ENCODE results near the gene PARD3. TPM values are rescaled to one million over a fixed set of nuclear protein-coding genes. Genes with fewer than 3 reads are reported as not detected.

The PARD3 gene
- total and polyA plus RNA-seq, 2 experiments from 2014 or later: 47.2 to 59.7 TPM

GRCh38 chr10:34565934-34566333 is 249.2 kb downstream of the PARD3 start:
- H3K9me3 ChIP-seq (ENCODE audit: low read depth): no peaks in the 10 kb centered on the region
- H3K79me2 ChIP-seq: peaks cover 31% of the 10 kb centered on the region
- no peak overlapping the region for H2AFZ ChIP-seq
- H3K4me3 ChIP-seq: no peak overlapping the region
- no peaks in the 10 kb centered on the region for H4K20me1 ChIP-seq (ENCODE audit: insufficient read depth, poor library complexity, severe bottlenecking)
- H3K4me2 ChIP-seq: no peak overlapping the region
- no peaks in the 10 kb centered on the region for H3K9me2 ChIP-seq (replicated peaks; ENCODE audit: insufficient read depth)
- WGBS (ENCODE audit: low lambda C conversion rate, missing lambda C conversion rate): 44% methylated on average over 3 of the region's 3 CpGs
- H3K27ac ChIP-seq: no peak overlapping the region
- TF ChIP-seq EZH2 (IDR thresholded peaks at IDR 0.05; ENCODE audit: borderline replicate concordance) (no peak), EZH2phosphoT487 (IDR thresholded peaks at IDR 0.05; ENCODE audit: low read depth, severe bottlenecking, unreplicated experiment) (no peak)
- TF ChIP-seq, protein P1, sequence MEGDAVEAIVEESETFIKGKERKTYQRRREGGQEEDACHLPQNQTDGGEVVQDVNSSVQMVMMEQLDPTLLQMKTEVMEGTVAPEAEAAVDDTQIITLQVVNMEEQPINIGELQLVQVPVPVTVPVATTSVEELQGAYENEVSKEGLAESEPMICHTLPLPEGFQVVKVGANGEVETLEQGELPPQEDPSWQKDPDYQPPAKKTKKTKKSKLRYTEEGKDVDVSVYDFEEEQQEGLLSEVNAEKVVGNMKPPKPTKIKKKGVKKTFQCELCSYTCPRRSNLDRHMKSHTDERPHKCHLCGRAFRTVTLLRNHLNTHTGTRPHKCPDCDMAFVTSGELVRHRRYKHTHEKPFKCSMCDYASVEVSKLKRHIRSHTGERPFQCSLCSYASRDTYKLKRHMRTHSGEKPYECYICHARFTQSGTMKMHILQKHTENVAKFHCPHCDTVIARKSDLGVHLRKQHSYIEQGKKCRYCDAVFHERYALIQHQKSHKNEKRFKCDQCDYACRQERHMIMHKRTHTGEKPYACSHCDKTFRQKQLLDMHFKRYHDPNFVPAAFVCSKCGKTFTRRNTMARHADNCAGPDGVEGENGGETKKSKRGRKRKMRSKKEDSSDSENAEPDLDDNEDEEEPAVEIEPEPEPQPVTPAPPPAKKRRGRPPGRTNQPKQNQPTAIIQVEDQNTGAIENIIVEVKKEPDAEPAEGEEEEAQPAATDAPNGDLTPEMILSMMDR (IDR thresholded peaks at IDR 0.05; ENCODE audit: poor library complexity): no peak
- no peak for DNase-seq (ENCODE audit: low spot score)
- no peaks in the 10 kb centered on the region for H3K4me1 ChIP-seq (ENCODE audit: insufficient read depth)
- H3K36me3 ChIP-seq (replicated peaks; ENCODE audit: insufficient read depth, low read depth): no peaks in the 10 kb centered on the region
- no peaks in the 10 kb centered on the region for H3K27me3 ChIP-seq

DNA sequence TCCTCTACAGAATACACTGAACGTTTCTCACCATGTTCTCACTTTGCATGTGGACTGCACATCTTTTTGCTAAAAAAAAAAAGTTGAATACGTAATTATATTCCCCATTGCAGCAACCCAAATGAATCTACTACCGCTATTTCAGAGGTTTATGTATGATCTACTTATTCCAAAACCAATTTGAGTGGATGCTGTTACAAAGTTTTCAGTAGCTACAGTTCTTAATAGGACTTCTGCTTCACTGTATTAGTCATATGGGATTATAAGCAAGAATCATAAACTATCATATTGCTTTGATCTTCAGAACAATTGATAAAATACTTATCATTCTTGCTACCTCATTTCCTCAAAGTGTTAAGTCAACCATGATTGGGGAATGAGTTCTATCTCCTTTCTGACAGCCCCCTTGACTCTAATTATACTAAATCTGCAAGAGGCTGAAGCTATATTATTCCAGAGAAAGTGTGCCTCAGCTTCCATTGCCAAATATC is 257.0 kb downstream of the PARD3 start:
- TF ChIP-seq EZH2 (IDR thresholded peaks at IDR 0.05; ENCODE audit: borderline replicate concordance): no peak
- TF ChIP-seq, protein P1 (IDR thresholded peaks at IDR 0.05; ENCODE audit: poor library complexity): no peak
- TF ChIP-seq EZH2phosphoT487 (IDR thresholded peaks at IDR 0.05; ENCODE audit: low read depth, severe bottlenecking, unreplicated experiment): no peak
- H3K27ac ChIP-seq: no peak overlapping the region
- WGBS (ENCODE audit: low lambda C conversion rate, missing lambda C conversion rate): 97% methylated on average over 3 of the region's 3 CpGs

GRCh38 chr10:34557173-34557572 is 257.9 kb downstream of the PARD3 start:
- Histone ChIP-seq H3K36me3 (replicated peaks; ENCODE audit: insufficient read depth, low read depth) (no peaks in the 10 kb centered on the region), H3K27me3 (no peaks in the 10 kb centered on the region), H3K9me2 (replicated peaks; ENCODE audit: insufficient read depth) (no peaks in the 10 kb centered on the region), H3K4me2 (no peak overlapping the region), H3K27ac (no peak overlapping the region), H3K9me3 (ENCODE audit: low read depth) (no peaks in the 10 kb centered on the region), H3K4me1 (ENCODE audit: insufficient read depth) (no peaks in the 10 kb centered on the region), H3K79me2 (peaks cover 22% of the 10 kb centered on the region), H2AFZ (no peak overlapping the region), H4K20me1 (ENCODE audit: insufficient read depth, poor library complexity, severe bottlenecking) (no peaks in the 10 kb centered on the region), H3K4me3 (no peak overlapping the region)
- no peak for TF ChIP-seq EZH2phosphoT487 (IDR thresholded peaks at IDR 0.05; ENCODE audit: low read depth, severe bottlenecking, unreplicated experiment)
- TF ChIP-seq, protein P1 (IDR thresholded peaks at IDR 0.05; ENCODE audit: poor library complexity): no peak
- TF ChIP-seq EZH2 (IDR thresholded peaks at IDR 0.05; ENCODE audit: borderline replicate concordance): no peak
- no peak for DNase-seq (ENCODE audit: low spot score)
- WGBS (ENCODE audit: low lambda C conversion rate, missing lambda C conversion rate): 96% methylated on average over 6 of the region's 6 CpGs

More for the DNA sequence above, 257.0 kb downstream of the PARD3 start:
- Histone ChIP-seq H3K4me3 (no peak overlapping the region), H3K9me3 (ENCODE audit: low read depth) (no peaks in the 10 kb centered on the region), H2AFZ (no peak overlapping the region), H3K79me2 (peaks cover 18% of the 10 kb centered on the region), H3K4me2 (no peak overlapping the region), H4K20me1 (ENCODE audit: insufficient read depth, poor library complexity, severe bottlenecking) (no peaks in the 10 kb centered on the region), H3K4me1 (ENCODE audit: insufficient read depth) (no peaks in the 10 kb centered on the region), H3K9me2 (replicated peaks; ENCODE audit: insufficient read depth) (no peaks in the 10 kb centered on the region), H3K36me3 (replicated peaks; ENCODE audit: insufficient read depth, low read depth) (no peaks in the 10 kb centered on the region), H3K27me3 (no peaks in the 10 kb centered on the region)
- DNase-seq (ENCODE audit: low spot score): no peak
